WTC11 (cell line): Measurements from ENCODE around the gene ASMT. TPM values are rescaled to one million over a fixed set of nuclear protein-coding genes. Genes with fewer than 3 reads are reported as not detected.

ENCODE experiments used
- ATAC-seq: fragments of 200-7000 bp; cut with Tn5 transposase; 2 replicates; pipeline ENCODE4 v1.10.0; 2021; ENCODE audit warnings: mild to moderate bottlenecking, moderate library complexity
- CTCF ChIA-PET: fragments of 300-600 bp; sonication (Branson Sonifier 250); formaldehyde crosslinking; loops from one replicate; lab custom pipeline; 2021; ENCODE audit warnings: antibody characterized with exemption; lab: Charles Lee
- POLR2A ChIA-PET: fragments of 350-600 bp; sonication (Branson Sonifier 250); formaldehyde crosslinking; loops from one replicate; lab custom pipeline; 2021; ENCODE audit warnings: antibody characterized with exemption; lab: Charles Lee
- DNase-seq: peaks from one replicate; pipeline ENCODE4 v3.0.0; 2021; ENCODE audit warnings: low spot score
- H3K27ac Mint-ChIP-seq: 2 replicates; pipeline ENCODE4 v1.8.0; 2021; ENCODE audit warnings: mixed read lengths
- H3K27me3 Mint-ChIP-seq: 2 replicates; pipeline ENCODE4 v1.8.0; 2021; ENCODE audit warnings: low read depth, mild to moderate bottlenecking, moderate library complexity, mixed read lengths
- H3K36me3 Mint-ChIP-seq: 2 replicates; pipeline ENCODE4 v1.8.0; 2021; ENCODE audit warnings: mixed read lengths
- H3K4me1 Mint-ChIP-seq: 2 replicates; pipeline ENCODE4 v1.8.0; 2022; ENCODE audit warnings: mixed read lengths
- H3K4me3 Mint-ChIP-seq: 2 replicates; pipeline ENCODE4 v1.8.0; 2021; ENCODE audit warnings: mild to moderate bottlenecking, moderate library complexity, mixed read lengths
- H3K9me3 Mint-ChIP-seq: 2 replicates; pipeline ENCODE4 v1.8.0; 2021; ENCODE audit warnings: mixed read lengths
- ARID4B ChIP-seq: sonication (generic); formaldehyde crosslinking; IDR thresholded peaks from 2 replicates; pipeline ENCODE4 v1.8.0; 2023; ENCODE audit warnings: missing genetic modification reagents, mild to moderate bottlenecking, borderline replicate concordance
- ATF3 ChIP-seq: sonication (generic); formaldehyde crosslinking; conservative IDR thresholded peaks from 2 replicates; pipeline ENCODE4 v1.8.1; 2022; ENCODE audit warnings: mild to moderate bottlenecking, missing genetic modification reagents
- ETV6 ChIP-seq: sonication (generic); formaldehyde crosslinking; IDR thresholded peaks from 2 replicates; pipeline ENCODE4 v1.8.1; 2022; ENCODE audit warnings: mild to moderate bottlenecking, missing genetic modification reagents
- FOXK1 ChIP-seq: sonication (generic); formaldehyde crosslinking; IDR thresholded peaks from 2 replicates; pipeline ENCODE4 v1.8.0; 2022; ENCODE audit warnings: mild to moderate bottlenecking, moderate library complexity, missing genetic modification reagents
- GRHL2 ChIP-seq: fragments of 250-450 bp; sonication (Bioruptor Pico); IDR thresholded peaks from 2 replicates; pipeline ENCODE4 v1.8.0; 2022; ENCODE audit warnings: mild to moderate bottlenecking, moderate library complexity; ENCODE audit not compliant: insufficient replicate concordance, severe bottlenecking
- HMGA2 ChIP-seq: fragments of 250-450 bp; sonication (Bioruptor Pico); IDR thresholded peaks from 2 replicates; pipeline ENCODE4 v1.4.0; 2021; ENCODE audit warnings: mild to moderate bottlenecking, moderate library complexity
- JAZF1 ChIP-seq: fragments of 250-450 bp; sonication (Bioruptor Pico); IDR thresholded peaks from 2 replicates; pipeline ENCODE4 v1.9.0; 2021; ENCODE audit warnings: moderate library complexity, mild to moderate bottlenecking, inconsistent platforms
- KAT7 ChIP-seq: sonication (generic); formaldehyde crosslinking; IDR thresholded peaks from 2 replicates; pipeline ENCODE4 v1.8.1; 2023; ENCODE audit warnings: missing genetic modification reagents, mild to moderate bottlenecking, borderline replicate concordance
- MYBL2 ChIP-seq: sonication (generic); formaldehyde crosslinking; IDR thresholded peaks from 2 replicates; pipeline ENCODE4 v1.8.1; 2023; ENCODE audit warnings: mild to moderate bottlenecking, moderate library complexity, missing genetic modification reagents
- USF1 ChIP-seq: sonication (generic); formaldehyde crosslinking; IDR thresholded peaks from 2 replicates; pipeline ENCODE4 v1.8.0; 2022; ENCODE audit warnings: mild to moderate bottlenecking, missing genetic modification reagents
- ZNF138 ChIP-seq: sonication (generic); formaldehyde crosslinking; conservative IDR thresholded peaks from 2 replicates; pipeline ENCODE4 v1.8.1; 2022; ENCODE audit warnings: mild to moderate bottlenecking, moderate library complexity, missing genetic modification reagents
- ZNF416 ChIP-seq: fragments of 250-450 bp; sonication (Bioruptor Pico); IDR thresholded peaks from 2 replicates; pipeline ENCODE4 v1.9.0; 2021; ENCODE audit warnings: mild to moderate bottlenecking, inconsistent platforms
- ZNF423 ChIP-seq: fragments of 250-450 bp; sonication (Bioruptor Pico); IDR thresholded peaks from 2 replicates; pipeline ENCODE4 v2.1.2; 2022; ENCODE audit warnings: mild to moderate bottlenecking, moderate library complexity
- ZNF671 ChIP-seq: fragments of 250-450 bp; sonication (Bioruptor Pico); IDR thresholded peaks from 2 replicates; pipeline ENCODE4 v1.8.0; 2021; ENCODE audit warnings: mild to moderate bottlenecking
- total RNA-seq: library from RNA; stranded (reverse); gene quantifications from 3 replicates; pipeline ENCODE4 v1.2.3, GENCODE V29; 2021
- TF ChIP-seq, protein P1 (sequence below): sonication (generic); formaldehyde crosslinking; IDR thresholded peaks from 2 replicates; pipeline ENCODE4 v1.8.1; 2022; ENCODE audit warnings: missing genetic modification reagents, borderline replicate concordance
- TF ChIP-seq, protein P2 (sequence below): sonication (generic); formaldehyde crosslinking; IDR thresholded peaks from 2 replicates; pipeline ENCODE4 v1.8.1; 2023; ENCODE audit warnings: mild to moderate bottlenecking, missing genetic modification reagents, moderate library complexity
- TF ChIP-seq, protein P3 (sequence below): sonication (generic); formaldehyde crosslinking; IDR thresholded peaks from 2 replicates; pipeline ENCODE4 v1.8.1; 2023; ENCODE audit warnings: mild to moderate bottlenecking, moderate library complexity, missing genetic modification reagents
- TF ChIP-seq, protein P4 (sequence below): fragments of 250-450 bp; sonication (Bioruptor Pico); IDR thresholded peaks from 2 replicates; pipeline ENCODE4 v2.1.2; 2022; ENCODE audit warnings: mild to moderate bottlenecking, moderate library complexity

Gene ASMT
- total RNA-seq, 1 experiment from 2014 or later, result 0.33 TPM

GRCh38 chrX:1610736-1611135 lies 4.1 kb upstream of the ASMT start:
- no peak for TF ChIP-seq FOXK1 (CRISPR knock-in tag)
- H3K4me1 Mint-ChIP-seq, result peaks cover 7% of the 10 kb centered on the region
- no peaks in the 10 kb centered on the region for H3K9me3 Mint-ChIP-seq
- DNase-seq (no peak), ATAC-seq (no peak)
- ChIA-PET CTCF (no interaction called here), POLR2A (no interaction called here)
- H3K27ac Mint-ChIP-seq, result no peak overlapping the region
- no peaks in the 10 kb centered on the region for H3K36me3 Mint-ChIP-seq
- no peaks in the 10 kb centered on the region for H3K27me3 Mint-ChIP-seq
- H3K4me3 Mint-ChIP-seq, result no peak overlapping the region

GRCh38 chrX:1612641-1613286 lies 2.1 kb upstream of the ASMT start:
- no peaks in the 10 kb centered on the region for H3K9me3 Mint-ChIP-seq
- TF ChIP-seq, protein P1, sequence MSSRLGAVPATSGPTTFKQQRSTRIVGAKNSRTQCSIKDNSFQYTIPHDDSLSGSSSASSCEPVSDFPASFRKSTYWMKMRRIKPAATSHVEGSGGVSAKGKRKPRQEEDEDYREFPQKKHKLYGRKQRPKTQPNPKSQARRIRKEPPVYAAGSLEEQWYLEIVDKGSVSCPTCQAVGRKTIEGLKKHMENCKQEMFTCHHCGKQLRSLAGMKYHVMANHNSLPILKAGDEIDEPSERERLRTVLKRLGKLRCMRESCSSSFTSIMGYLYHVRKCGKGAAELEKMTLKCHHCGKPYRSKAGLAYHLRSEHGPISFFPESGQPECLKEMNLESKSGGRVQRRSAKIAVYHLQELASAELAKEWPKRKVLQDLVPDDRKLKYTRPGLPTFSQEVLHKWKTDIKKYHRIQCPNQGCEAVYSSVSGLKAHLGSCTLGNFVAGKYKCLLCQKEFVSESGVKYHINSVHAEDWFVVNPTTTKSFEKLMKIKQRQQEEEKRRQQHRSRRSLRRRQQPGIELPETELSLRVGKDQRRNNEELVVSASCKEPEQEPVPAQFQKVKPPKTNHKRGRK (CRISPR knock-in tag), result 0 out of 2 replicates have a peak, but pooled peaks have one; percentile 26
- no peak for TF ChIP-seq ATF3
- TF ChIP-seq ZNF416 (CRISPR knock-in tag), result no peak
- TF ChIP-seq, all 79 proteins: peak for 1
- no peaks in the 10 kb centered on the region for H3K27me3 Mint-ChIP-seq
- ATAC-seq (no peak), DNase-seq (no peak)
- POLR2A ChIA-PET, result no interaction called here
- no peak overlapping the region for H3K4me3 Mint-ChIP-seq
- CTCF ChIA-PET, result no interaction called here
- H3K36me3 Mint-ChIP-seq, result no peaks in the 10 kb centered on the region
- H3K4me1 Mint-ChIP-seq, result peaks cover 7% of the 10 kb centered on the region
- H3K27ac Mint-ChIP-seq, result no peak overlapping the region

DNA sequence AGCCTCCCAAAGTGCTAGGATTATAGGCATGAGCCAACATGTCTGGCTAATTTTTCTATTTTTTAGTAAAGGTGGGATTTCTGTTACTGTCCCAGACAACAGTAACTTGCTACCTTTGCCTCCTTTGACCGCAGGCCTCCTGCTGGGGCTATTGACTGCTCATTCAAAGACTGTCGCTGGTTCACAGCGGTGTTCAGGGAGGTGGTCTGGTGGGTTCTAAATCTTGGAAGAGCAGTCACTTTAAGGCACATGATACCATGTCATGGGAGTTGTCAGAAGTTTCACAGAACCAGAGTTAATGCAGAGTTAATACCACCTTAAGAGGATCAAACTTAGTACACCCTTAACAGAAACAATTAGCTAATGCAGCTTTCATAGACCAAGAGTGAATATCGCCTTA lies 3.8 kb downstream of the ASMT start:
- ChIA-PET POLR2A (no interaction called here), CTCF (no interaction called here)
- peak overlapping the region; percentile 68 for H3K27ac Mint-ChIP-seq
- TF ChIP-seq KAT7 (CRISPR knock-in tag) (no peak), ZNF423 (CRISPR knock-in tag) (0 out of 2 replicates have a peak, but pooled peaks have one; percentile 66)
- H3K4me1 Mint-ChIP-seq, result peaks cover 13% of the 10 kb centered on the region
- no peaks in the 10 kb centered on the region for H3K9me3 Mint-ChIP-seq
- DNase-seq (peak; percentile 39), ATAC-seq (peak; percentile 65)
- no peak overlapping the region for H3K4me3 Mint-ChIP-seq
- no peaks in the 10 kb centered on the region for H3K27me3 Mint-ChIP-seq
- no peaks in the 10 kb centered on the region for H3K36me3 Mint-ChIP-seq

- Mint-ChIP-seq H3K4me3 (no peak overlapping the region), H3K36me3 (no peaks in the 10 kb centered on the region), H3K4me1 (peaks cover 2% of the 10 kb centered on the region), H3K9me3 (no peaks in the 10 kb centered on the region), H3K27ac (peak overlapping the region; percentile 72; the same call in 1 of the 2 replicates), H3K27me3 (no peaks in the 10 kb centered on the region)
- DNase-seq (no peak), ATAC-seq (no peak)
- ChIA-PET CTCF (no interaction called here), POLR2A (no interaction called here)
- TF ChIP-seq, protein P2, sequence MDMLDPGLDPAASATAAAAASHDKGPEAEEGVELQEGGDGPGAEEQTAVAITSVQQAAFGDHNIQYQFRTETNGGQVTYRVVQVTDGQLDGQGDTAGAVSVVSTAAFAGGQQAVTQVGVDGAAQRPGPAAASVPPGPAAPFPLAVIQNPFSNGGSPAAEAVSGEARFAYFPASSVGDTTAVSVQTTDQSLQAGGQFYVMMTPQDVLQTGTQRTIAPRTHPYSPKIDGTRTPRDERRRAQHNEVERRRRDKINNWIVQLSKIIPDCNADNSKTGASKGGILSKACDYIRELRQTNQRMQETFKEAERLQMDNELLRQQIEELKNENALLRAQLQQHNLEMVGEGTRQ (CRISPR knock-in tag), result no peak
- TF ChIP-seq USF1 (CRISPR knock-in tag), result no peak
- TF ChIP-seq, protein P3, sequence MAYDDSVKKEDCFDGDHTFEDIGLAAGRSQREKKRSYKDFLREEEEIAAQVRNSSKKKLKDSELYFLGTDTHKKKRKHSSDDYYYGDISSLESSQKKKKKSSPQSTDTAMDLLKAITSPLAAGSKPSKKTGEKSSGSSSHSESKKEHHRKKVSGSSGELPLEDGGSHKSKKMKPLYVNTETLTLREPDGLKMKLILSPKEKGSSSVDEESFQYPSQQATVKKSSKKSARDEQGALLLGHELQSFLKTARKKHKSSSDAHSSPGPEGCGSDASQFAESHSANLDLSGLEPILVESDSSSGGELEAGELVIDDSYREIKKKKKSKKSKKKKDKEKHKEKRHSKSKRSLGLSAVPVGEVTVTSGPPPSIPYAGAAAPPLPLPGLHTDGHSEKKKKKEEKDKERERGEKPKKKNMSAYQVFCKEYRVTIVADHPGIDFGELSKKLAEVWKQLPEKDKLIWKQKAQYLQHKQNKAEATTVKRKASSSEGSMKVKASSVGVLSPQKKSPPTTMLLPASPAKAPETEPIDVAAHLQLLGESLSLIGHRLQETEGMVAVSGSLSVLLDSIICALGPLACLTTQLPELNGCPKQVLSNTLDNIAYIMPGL (CRISPR knock-in tag), result no peak
- no peak for TF ChIP-seq ETV6 (CRISPR knock-in tag)
- TF ChIP-seq HMGA2 (CRISPR knock-in tag), result no peak
- no peak for TF ChIP-seq GRHL2 (CRISPR knock-in tag)
- no peak for TF ChIP-seq ARID4B (CRISPR knock-in tag)
- no peak for TF ChIP-seq ZNF671 (CRISPR knock-in tag)
- TF ChIP-seq ZNF138 (CRISPR knock-in tag), result no peak
- TF ChIP-seq MYBL2, result no peak
- TF ChIP-seq, protein P4, sequence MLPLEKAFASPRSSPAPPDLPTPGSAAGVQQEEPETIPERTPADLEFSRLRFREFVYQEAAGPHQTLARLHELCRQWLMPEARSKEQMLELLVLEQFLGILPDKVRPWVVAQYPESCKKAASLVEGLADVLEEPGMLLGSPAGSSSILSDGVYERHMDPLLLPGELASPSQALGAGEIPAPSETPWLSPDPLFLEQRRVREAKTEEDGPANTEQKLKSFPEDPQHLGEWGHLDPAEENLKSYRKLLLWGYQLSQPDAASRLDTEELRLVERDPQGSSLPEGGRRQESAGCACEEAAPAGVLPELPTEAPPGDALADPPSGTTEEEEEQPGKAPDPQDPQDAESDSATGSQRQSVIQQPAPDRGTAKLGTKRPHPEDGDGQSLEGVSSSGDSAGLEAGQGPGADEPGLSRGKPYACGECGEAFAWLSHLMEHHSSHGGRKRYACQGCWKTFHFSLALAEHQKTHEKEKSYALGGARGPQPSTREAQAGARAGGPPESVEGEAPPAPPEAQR, result no peak
- TF ChIP-seq JAZF1 (CRISPR knock-in tag), result no peak
Observed at GRCh38 chrX:1623691-1624090, 8.8 kb downstream of the ASMT start.
